Activated CD4-positive, alpha-beta T cell treated with anti-CD3 and anti-CD28 coated beads, Interleukin-2, Interleukin-6, amounts not matched to agents 100 ng/mL and 50 ng/mL, durations not matched to agents 16 hours and 8 hours (primary cell): ENCODE measurements around the gene CERT1.
A peak's percentile ranks its signal among the peaks of the same experiment; 100 is the strongest.

Source experiments
- DNase-seq: peaks from one replicate; pipeline ENCODE4 v3.0.0-alpha.2; 2020

Gene CERT1

GRCh38 chr5:75468593-75468992 lies 42.8 kb downstream of the CERT1 start:
- DNase-seq = no peak

GRCh38 chr5:75466006-75466716 lies 45.3 kb downstream of the CERT1 start:
- DNase-seq = no peak

GRCh38 chr5:75465480-75465879 lies 45.9 kb downstream of the CERT1 start:
- DNase-seq = no peak

- DNase-seq = no peak
Measured at GRCh38 chr5:75463726-75464125, 47.7 kb downstream of the CERT1 start.

- DNase-seq = peak; percentile 10
Measured at GRCh38 chr5:75461679-75462078, 49.8 kb downstream of the CERT1 start.

GRCh38 chr5:75460942-75461610 lies 50.4 kb downstream of the CERT1 start:
- DNase-seq = no peak

- no peak for DNase-seq
Measured at GRCh38 chr5:75460532-75460931, 50.9 kb downstream of the CERT1 start.

- no peak for DNase-seq
Measured at GRCh38 chr5:75457691-75458090, 53.7 kb downstream of the CERT1 start.

- no peak for DNase-seq
Measured at GRCh38 chr5:75457161-75457560, 54.3 kb downstream of the CERT1 start.

GRCh38 chr5:75450069-75450468 lies 61.4 kb downstream of the CERT1 start:
- no peak for DNase-seq

- no peak for DNase-seq
Measured at GRCh38 chr5:75446068-75446467, 65.4 kb downstream of the CERT1 start.

- no peak for DNase-seq
Measured at GRCh38 chr5:75441560-75441959, 69.9 kb downstream of the CERT1 start.

GRCh38 chr5:75439276-75439675 lies 72.2 kb downstream of the CERT1 start:
- no peak for DNase-seq

- no peak for DNase-seq
Measured at GRCh38 chr5:75438722-75439121, 72.7 kb downstream of the CERT1 start.

- no peak for DNase-seq
Measured at GRCh38 chr5:75435096-75435495, 76.3 kb downstream of the CERT1 start.

- no peak for DNase-seq
Measured at GRCh38 chr5:75433814-75434506, 77.5 kb downstream of the CERT1 start.

GRCh38 chr5:75414241-75414640 lies 97.2 kb downstream of the CERT1 start:
- no peak for DNase-seq

- DNase-seq = no peak
Measured at GRCh38 chr5:75412111-75412990, 99.1 kb downstream of the CERT1 start.

- DNase-seq = peak; percentile 2
Measured at GRCh38 chr5:75405296-75405695, 106.1 kb downstream of the CERT1 start.

- DNase-seq = no peak
Measured at GRCh38 chr5:75395277-75395676, 116.2 kb downstream of the CERT1 start.

GRCh38 chr5:75389430-75389829 lies 122.0 kb downstream of the CERT1 start:
- DNase-seq = peak; percentile 72

- DNase-seq = no peak
Measured at GRCh38 chr5:75387806-75388205, 123.6 kb downstream of the CERT1 start.

- DNase-seq = no peak
Measured at GRCh38 chr5:75384218-75384617, 127.2 kb downstream of the CERT1 start.
